ENCODE measurements around the gene TNFAIP8. TPM values are rescaled to one million over a fixed set of nuclear protein-coding genes. Genes with fewer than 3 reads are reported as not detected.

TNFAIP8 gene
- total and polyA plus RNA-seq, 9 donors, result 1.4 to 14.6 (median 5.0) TPM

GRCh38 chr5:119389288-119390030 is 33.6 kb downstream of the TNFAIP8 start:
- TF ChIP-seq, protein P1, sequence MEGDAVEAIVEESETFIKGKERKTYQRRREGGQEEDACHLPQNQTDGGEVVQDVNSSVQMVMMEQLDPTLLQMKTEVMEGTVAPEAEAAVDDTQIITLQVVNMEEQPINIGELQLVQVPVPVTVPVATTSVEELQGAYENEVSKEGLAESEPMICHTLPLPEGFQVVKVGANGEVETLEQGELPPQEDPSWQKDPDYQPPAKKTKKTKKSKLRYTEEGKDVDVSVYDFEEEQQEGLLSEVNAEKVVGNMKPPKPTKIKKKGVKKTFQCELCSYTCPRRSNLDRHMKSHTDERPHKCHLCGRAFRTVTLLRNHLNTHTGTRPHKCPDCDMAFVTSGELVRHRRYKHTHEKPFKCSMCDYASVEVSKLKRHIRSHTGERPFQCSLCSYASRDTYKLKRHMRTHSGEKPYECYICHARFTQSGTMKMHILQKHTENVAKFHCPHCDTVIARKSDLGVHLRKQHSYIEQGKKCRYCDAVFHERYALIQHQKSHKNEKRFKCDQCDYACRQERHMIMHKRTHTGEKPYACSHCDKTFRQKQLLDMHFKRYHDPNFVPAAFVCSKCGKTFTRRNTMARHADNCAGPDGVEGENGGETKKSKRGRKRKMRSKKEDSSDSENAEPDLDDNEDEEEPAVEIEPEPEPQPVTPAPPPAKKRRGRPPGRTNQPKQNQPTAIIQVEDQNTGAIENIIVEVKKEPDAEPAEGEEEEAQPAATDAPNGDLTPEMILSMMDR (IDR thresholded peaks at IDR 0.05), result no peak
- no peak for TF ChIP-seq EP300 (IDR thresholded peaks at IDR 0.05)
- TF ChIP-seq POLR2A (IDR thresholded peaks at IDR 0.05), result no peak
- Histone ChIP-seq H3K27me3 (no peaks in the 10 kb centered on the region), H3K4me1 (ENCODE audit: insufficient read depth) (no peaks in the 10 kb centered on the region), H3K27ac (no peak overlapping the region), H3K36me3 (no peaks in the 10 kb centered on the region), H3K4me3 (no peak overlapping the region), H3K9me3 (no peaks in the 10 kb centered on the region)
- 72 to 77% (median 77%) methylated on average over 3 of the region's 3 CpGs for WGBS, 3 donors
- intact Hi-C loops (cut with DNase I), result no loop called here
- no peak for DNase-seq

DNA sequence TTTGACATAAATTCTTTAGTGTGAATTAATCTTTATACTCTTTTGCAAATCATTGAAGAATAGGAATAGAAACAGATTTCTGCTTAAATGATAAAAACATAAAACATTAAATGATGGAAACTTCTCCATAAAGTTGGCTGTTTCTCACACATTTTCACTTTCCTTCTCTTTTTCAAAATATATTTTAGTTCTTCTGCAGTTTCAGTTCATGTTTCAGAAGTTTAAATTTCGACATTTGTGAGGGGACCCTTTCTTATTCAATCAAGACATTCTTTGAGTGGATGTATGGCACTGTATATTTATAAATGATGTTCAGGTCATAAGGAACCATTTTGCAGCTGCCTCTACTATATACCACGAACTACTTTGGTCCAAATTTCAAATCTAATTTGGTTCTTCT is 34.6 kb downstream of the TNFAIP8 start:
- TF ChIP-seq, protein P1 (IDR thresholded peaks at IDR 0.05), result no peak
- no peak for TF ChIP-seq EP300 (IDR thresholded peaks at IDR 0.05)
- TF ChIP-seq POLR2A (IDR thresholded peaks at IDR 0.05), result no peak
- Histone ChIP-seq H3K27ac (no peak overlapping the region), H3K4me3 (no peak overlapping the region), H3K27me3 (no peaks in the 10 kb centered on the region), H3K4me1 (ENCODE audit: insufficient read depth) (no peaks in the 10 kb centered on the region), H3K9me3 (no peaks in the 10 kb centered on the region), H3K36me3 (no peaks in the 10 kb centered on the region)
- no peak for DNase-seq
- intact Hi-C loops (cut with DNase I), result no loop called here
- 90 to 93% (median 92%) methylated on average over 2 of the region's 2 CpGs for WGBS, 3 donors

DNA sequence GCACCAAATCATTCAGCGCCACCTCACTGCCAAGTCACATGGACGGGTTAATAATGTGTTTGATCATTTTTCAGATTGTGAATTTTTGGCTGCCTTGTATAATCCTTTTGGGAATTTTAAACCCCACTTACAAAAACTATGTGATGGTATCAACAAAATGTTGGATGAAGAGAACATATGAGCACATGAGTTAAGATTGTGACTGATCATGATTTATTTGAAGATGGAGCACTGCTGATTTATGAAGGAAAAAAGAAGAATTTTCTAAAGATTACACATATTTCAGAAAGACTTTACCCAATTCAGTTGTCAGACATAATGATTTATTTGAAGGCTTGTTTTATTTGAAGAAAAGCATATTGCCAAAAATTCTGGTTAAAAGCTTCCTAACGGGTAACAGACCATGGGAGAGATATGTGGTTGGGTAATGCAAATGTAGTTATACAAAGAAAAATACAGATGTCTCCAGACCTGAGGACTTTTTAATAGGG is 37.4 kb downstream of the TNFAIP8 start:
- intact Hi-C loops (cut with DNase I), result no loop called here
- H3K4me3 ChIP-seq, result no peak overlapping the region
- no peaks in the 10 kb centered on the region for H3K4me1 ChIP-seq (ENCODE audit: insufficient read depth)
- H3K27ac ChIP-seq, result no peak overlapping the region
- H3K27me3 ChIP-seq, result no peaks in the 10 kb centered on the region
- no peaks in the 10 kb centered on the region for H3K9me3 ChIP-seq
- WGBS, 3 donors, result 66 to 78% (median 76%) methylated on average over 3 of the region's 3 CpGs
- no peak for DNase-seq
- TF ChIP-seq EP300 (IDR thresholded peaks at IDR 0.05) (no peak), POLR2A (IDR thresholded peaks at IDR 0.05) (no peak)
- TF ChIP-seq, protein P1 (IDR thresholded peaks at IDR 0.05), result no peak
- no peaks in the 10 kb centered on the region for H3K36me3 ChIP-seq

GRCh38 chr5:119393746-119394145 is 37.9 kb downstream of the TNFAIP8 start:
- Histone ChIP-seq H3K4me3 (no peak overlapping the region), H3K9me3 (no peaks in the 10 kb centered on the region), H3K27ac (no peak overlapping the region), H3K4me1 (ENCODE audit: insufficient read depth) (no peaks in the 10 kb centered on the region), H3K36me3 (no peaks in the 10 kb centered on the region), H3K27me3 (no peaks in the 10 kb centered on the region)
- DNase-seq, result no peak
- intact Hi-C loops (cut with DNase I), result no loop called here
- 79 to 95% (median 81%) methylated on average over 1 of the region's 1 CpG for WGBS, 3 donors
- TF ChIP-seq, protein P1 (IDR thresholded peaks at IDR 0.05), result no peak
- TF ChIP-seq EP300 (IDR thresholded peaks at IDR 0.05), result no peak
- no peak for TF ChIP-seq POLR2A (IDR thresholded peaks at IDR 0.05)

Data from ovary (tissue), 9 donors.